ENCODE results near the gene MEIOB.

Gene MEIOB

DNA sequence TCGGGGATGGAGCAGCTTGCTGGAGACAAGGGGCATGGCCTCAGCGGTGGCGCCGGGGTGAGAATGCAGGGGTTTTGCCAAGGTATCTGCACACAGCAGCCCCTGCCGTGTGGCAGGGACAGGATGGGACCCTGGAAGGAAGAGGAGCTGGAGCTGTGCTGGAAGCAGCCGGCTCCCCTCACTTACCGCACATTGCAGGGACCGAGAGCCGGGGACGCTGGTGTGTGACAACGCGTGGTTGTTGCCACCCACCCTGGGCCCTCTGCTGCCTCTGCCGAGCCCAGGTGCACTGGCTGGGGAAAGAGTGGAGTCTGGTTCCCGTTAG, 86.2 kb downstream of the MEIOB start:
- DNase-seq = no peak

DNA sequence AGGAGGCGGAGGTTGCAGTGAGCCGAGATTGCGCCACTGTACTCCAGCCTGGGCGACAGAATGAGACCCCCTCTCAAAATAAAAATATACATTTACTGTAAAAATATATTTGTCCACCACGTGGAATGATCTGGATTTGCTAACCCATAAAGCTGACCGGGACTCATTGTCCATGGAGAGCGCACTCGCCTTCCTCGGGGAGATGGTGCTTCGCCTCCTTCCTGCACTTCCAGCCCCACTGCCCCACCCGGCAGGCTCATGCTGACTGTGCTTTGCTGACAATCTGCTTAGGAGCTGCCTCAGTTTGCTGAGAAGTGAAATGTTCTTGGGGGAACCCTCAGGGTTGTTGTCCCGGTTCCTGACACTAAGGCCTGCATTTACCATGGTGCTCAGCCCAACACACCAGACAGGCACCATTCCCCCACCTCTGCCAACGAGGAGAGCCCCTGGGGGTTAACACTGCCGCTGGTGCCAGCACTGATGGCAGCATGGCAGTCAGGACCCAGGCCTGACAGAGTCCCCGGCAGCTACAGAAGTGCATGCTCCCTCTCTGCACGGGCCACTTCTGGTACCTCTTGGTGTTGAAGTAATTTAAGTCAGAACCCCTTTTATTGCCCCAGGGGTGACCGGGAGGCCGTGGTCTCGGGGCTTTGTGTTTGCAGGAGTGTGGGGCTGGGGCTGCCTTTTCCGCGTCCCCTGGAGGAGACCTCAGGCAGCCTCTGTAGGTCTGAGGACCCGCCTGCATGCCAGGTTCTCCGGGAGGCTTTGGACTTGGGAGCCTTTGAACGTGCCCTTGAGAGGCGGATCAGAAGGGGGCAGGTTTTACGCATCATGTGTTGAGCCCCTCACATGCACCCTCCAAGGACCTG, 86.8 kb downstream of the MEIOB start:
- no peak for DNase-seq

Data from DMS153 (cell line).